A549 (cell line): ENCODE results near the gene HES3. TPM values are rescaled to one million over a fixed set of nuclear protein-coding genes. Genes with fewer than 3 reads are reported as not detected.

Source experiments
- ATAC-seq, 2 experiments: fragments of 200-7000 bp in 1 of 2; fragments of >200 bp in 1 of 2; cut with Nextera tagmentation in 1 of 2; cut with Tn5 transposase in 1 of 2; 3 replicates each; pipeline versions ENCODE4 v1.8.0 to v1.9.1; 2018 to 2020; ENCODE audit warnings: mild to moderate bottlenecking in 1 of 2, moderate library complexity in 1 of 2
- CTCF ChIA-PET: fragments of 300-600 bp; sonication (Branson Sonifier 250); formaldehyde crosslinking; extraction: SDS; loops from one replicate; lab custom pipeline; 2021; ENCODE audit warnings: antibody characterized with exemption, inconsistent platforms; lab: Yijun Ruan, JAX
- POLR2A ChIA-PET: fragments of 350-600 bp; formaldehyde crosslinking; extraction: SDS; loops from one replicate; lab custom pipeline; 2021; ENCODE audit warnings: antibody characterized with exemption, inconsistent platforms; lab: Yijun Ruan, JAX
- DNase-seq, 2 experiments: peaks; one replicate each; pipeline versions ENCODE4 v3.0.0 to v3.0.0-alpha.2; 2011 to 2016; ENCODE audit warnings: low read depth in 1 of 2, low spot score in 1 of 2
- FAIRE-seq: peaks from 2 replicates; lab custom pipeline; 2011; peaks lifted over from hg19 to GRCh38; lab: Jason Lieb, UNC
- H3K27ac ChIP-seq, 2 experiments: fragments of >200 bp; sonication (Bioruptor Twin); formaldehyde crosslinking; 3 replicates each; pipeline ENCODE4 v1.5.1; 2016 to 2017
- H3K4me1 ChIP-seq: fragments of >200 bp; sonication (Bioruptor Twin); formaldehyde crosslinking; 3 replicates; pipeline ENCODE4 v1.6.1; 2016
- H3K4me2 ChIP-seq: fragments of >200 bp; sonication (Bioruptor Twin); formaldehyde crosslinking; 3 replicates; pipeline ENCODE4 v1.6.1; 2016
- H3K4me3 ChIP-seq: fragments of >200 bp; sonication (Bioruptor Twin); formaldehyde crosslinking; 3 replicates; pipeline ENCODE4 v1.5.1; 2016
- H3K9me3 ChIP-seq: fragments of >200 bp; sonication (Bioruptor Twin); formaldehyde crosslinking; 3 replicates; pipeline ENCODE4 v1.6.1; 2016
- CBX2 ChIP-seq: fragments of 200-600 bp; sonication (generic); IDR thresholded peaks from 2 replicates; pipeline ENCODE4 v1.6.1; 2016; ENCODE audit warnings: low read depth, mild to moderate bottlenecking, borderline replicate concordance
- CBX8 ChIP-seq: fragments of 200-600 bp; sonication (generic); IDR thresholded peaks from 2 replicates; pipeline ENCODE4 v1.6.1; 2016
- CEBPB ChIP-seq, 2 experiments: fragments of >200 bp in 1 of 2; sonication (Bioruptor Twin) in 1 of 2; formaldehyde crosslinking in 1 of 2; IDR thresholded peaks; 2 replicates each; pipeline ENCODE4 v1.6.1; 2012 to 2016
- CHD2 ChIP-seq: fragments of 150-350 bp; IDR thresholded peaks from 2 replicates; pipeline ENCODE4 v1.6.1; 2014; ENCODE audit warnings: low read length; ENCODE audit not compliant: partially characterized antibody
- CHD4 ChIP-seq: fragments of 200-600 bp; sonication (generic); IDR thresholded peaks from 2 replicates; pipeline ENCODE4 v1.6.1; 2016; ENCODE audit warnings: antibody characterized with exemption, mild to moderate bottlenecking, borderline replicate concordance
- EHF ChIP-seq: fragments of 250-450 bp; sonication (Bioruptor Pico); IDR thresholded peaks from 2 replicates; pipeline ENCODE4 v1.5.0; 2020; ENCODE audit warnings: mild to moderate bottlenecking
- EHMT2 ChIP-seq: fragments of 200-600 bp; sonication (generic); IDR thresholded peaks from 2 replicates; pipeline ENCODE4 v1.6.1; 2016; ENCODE audit warnings: antibody characterized with exemption, low read depth, mild to moderate bottlenecking, moderate library complexity
- EP300 ChIP-seq, 2 experiments: fragments of >200 bp; sonication (Bioruptor Twin); formaldehyde crosslinking; IDR thresholded peaks; 2 replicates in 1 of 2; 3 replicates in 1 of 2; pipeline ENCODE4 v1.6.1; 2016 to 2017
- ESRRA ChIP-seq: fragments of 150-350 bp; IDR thresholded peaks from 2 replicates; pipeline ENCODE4 v1.6.1; 2014; ENCODE audit warnings: mild to moderate bottlenecking, low read length, borderline replicate concordance
- FOSL2 ChIP-seq, 2 experiments: fragments of 450-650 bp in 1 of 2; fragments of >200 bp in 1 of 2; sonication (Bioruptor Twin) in 1 of 2; formaldehyde crosslinking; IDR thresholded peaks; 2 replicates each; pipeline versions ENCODE4 v1.5.0 to v1.6.1; 2016 to 2020; ENCODE audit warnings: mild to moderate bottlenecking in 1 of 2, moderate library complexity in 1 of 2
- HEYL ChIP-seq: fragments of 250-450 bp; sonication (Bioruptor Pico); IDR thresholded peaks from 2 replicates; pipeline ENCODE4 v1.8.0; 2021; ENCODE audit warnings: mild to moderate bottlenecking, moderate library complexity
- KDM5A ChIP-seq: fragments of 200-600 bp; sonication (generic); IDR thresholded peaks from 2 replicates; pipeline ENCODE4 v1.6.1; 2016; ENCODE audit warnings: antibody characterized with exemption, mild to moderate bottlenecking
- MAZ ChIP-seq: fragments of 150-350 bp; IDR thresholded peaks from 2 replicates; pipeline ENCODE4 v1.6.1; 2014; ENCODE audit warnings: antibody characterized with exemption, low read depth, low read length, borderline replicate concordance
- MYC ChIP-seq: IDR thresholded peaks from 2 replicates; pipeline ENCODE4 v1.6.1; 2012; ENCODE audit warnings: mild to moderate bottlenecking, inconsistent platforms, low read length, improper control_type of control experiment, borderline replicate concordance
- NPAS2 ChIP-seq: fragments of 250-450 bp; sonication (Bioruptor Pico); IDR thresholded peaks from 2 replicates; pipeline ENCODE4 v1.8.0; 2022; ENCODE audit warnings: mild to moderate bottlenecking, moderate library complexity, borderline replicate concordance
- POLR2A ChIP-seq: IDR thresholded peaks from 2 replicates; pipeline ENCODE4 v1.6.1; 2012; ENCODE audit warnings: mild to moderate bottlenecking, low read length
- RAD21 ChIP-seq, 2 experiments: fragments of >200 bp in 1 of 2; sonication (Bioruptor Twin) in 1 of 2; formaldehyde crosslinking in 1 of 2; IDR thresholded peaks in 1 of 2; conservative IDR thresholded peaks in 1 of 2; 2 replicates in 1 of 2; 3 replicates in 1 of 2; pipeline ENCODE4 v1.6.1; 2012 to 2018; ENCODE audit warnings: inconsistent platforms in 1 of 2
- RARB ChIP-seq: fragments of 250-450 bp; sonication (Bioruptor Pico); IDR thresholded peaks from 2 replicates; pipeline ENCODE4 v1.8.0; 2021; ENCODE audit warnings: mild to moderate bottlenecking, moderate library complexity
- RFX5 ChIP-seq: fragments of 450-650 bp; IDR thresholded peaks from 2 replicates; pipeline ENCODE4 v1.7.1; 2014; ENCODE audit warnings: antibody characterized with exemption, mild to moderate bottlenecking, moderate library complexity
- TP53 ChIP-seq: fragments of 250-450 bp; sonication (Bioruptor Pico); IDR thresholded peaks from 2 replicates; pipeline ENCODE4 v1.5.0; 2021; ENCODE audit warnings: mild to moderate bottlenecking, moderate library complexity
- ZNF302 ChIP-seq: fragments of 250-450 bp; sonication (Bioruptor Pico); IDR thresholded peaks from 2 replicates; pipeline ENCODE4 v1.9.0; 2021; ENCODE audit warnings: inconsistent platforms, mild to moderate bottlenecking, moderate library complexity
- ZSCAN20 ChIP-seq: fragments of 250-450 bp; sonication (Bioruptor Pico); IDR thresholded peaks from 2 replicates; pipeline ENCODE4 v1.8.0; 2022; ENCODE audit warnings: mild to moderate bottlenecking, moderate library complexity
- WGBS: methylation state at CpG from one replicate; pipeline ENCODE4 v1.1.6; 2017; ENCODE audit errors: missing lambda C conversion rate; 5-methylcytosine and 5-hydroxymethylcytosine counted together
- polyA plus RNA-seq, 4 experiments: library from polyadenylated mRNA; depleted of rRNA in 3 of 4; stranded (reverse); fragments of >200 nt; fragmentation: RNase III in 1 of 4; extraction: RNeasy Plus Mini Kit Qiagen cat#74134 plus additional on column Dnase treatment in 1 of 4; gene quantifications; 2 replicates in 3 of 4; 3 replicates in 1 of 4; pipeline ENCODE4 v1.2.3, GENCODE V29; 2011 to 2017
- TF ChIP-seq, protein P1 (sequence below): fragments of 250-450 bp; sonication (Bioruptor Pico); IDR thresholded peaks from 2 replicates; pipeline ENCODE4 v1.5.0; 2020; ENCODE audit warnings: low read depth, mild to moderate bottlenecking, moderate library complexity
- TF ChIP-seq, protein P2 (sequence below): IDR thresholded peaks from 2 replicates; pipeline ENCODE4 v1.6.1; 2012
- TF ChIP-seq, protein P3 (sequence below): fragments of 150-350 bp; IDR thresholded peaks from 2 replicates; pipeline ENCODE4 v1.6.1; 2014; ENCODE audit warnings: low read depth, mild to moderate bottlenecking, low read length
- TF ChIP-seq, protein P4 (sequence below): fragments of >200 bp; sonication (Bioruptor Twin); formaldehyde crosslinking; IDR thresholded peaks from 3 replicates; pipeline ENCODE4 v1.6.1; 2016
- TF ChIP-seq, protein P5 (sequence below): fragments of 250-450 bp; sonication (Bioruptor Pico); IDR thresholded peaks from 2 replicates; pipeline ENCODE4 v1.5.0; 2021; ENCODE audit warnings: mild to moderate bottlenecking, moderate library complexity, borderline replicate concordance
- TF ChIP-seq, protein P6 (sequence below): fragments of >200 bp; sonication (Bioruptor Twin); formaldehyde crosslinking; IDR thresholded peaks from 3 replicates; pipeline ENCODE4 v1.5.1; 2016
- TF ChIP-seq, protein P7 (sequence below): fragments of >200 bp; sonication (Bioruptor Twin); formaldehyde crosslinking; IDR thresholded peaks from 2 replicates; pipeline ENCODE4 v1.6.1; 2016

The HES3 gene
- polyA plus RNA-seq, 2 of the 4 experiments (the other 2 are of a cell fraction): not detected

DNA sequence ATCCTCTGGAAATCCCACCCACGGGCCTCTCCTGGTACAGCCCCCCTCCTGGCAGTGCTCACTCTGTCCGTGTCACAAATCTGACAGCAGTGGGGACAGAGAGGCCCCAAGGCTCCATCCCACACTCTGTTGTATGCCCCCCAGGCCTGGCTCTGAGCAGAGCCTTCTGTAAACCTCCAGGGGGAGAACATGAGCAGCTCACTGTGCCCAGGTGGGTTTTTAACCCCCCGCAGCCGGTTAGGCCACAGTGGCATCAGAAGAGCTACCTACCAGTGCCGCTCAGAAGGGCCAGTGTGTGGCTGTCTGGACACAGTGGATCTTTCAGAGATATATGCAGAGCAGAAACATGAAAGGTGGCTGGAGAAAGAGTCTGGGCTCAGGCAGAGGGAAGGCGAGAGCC is 28.9 kb downstream of the HES3 start (continued):
- no peak for TF ChIP-seq ESRRA

DNA sequence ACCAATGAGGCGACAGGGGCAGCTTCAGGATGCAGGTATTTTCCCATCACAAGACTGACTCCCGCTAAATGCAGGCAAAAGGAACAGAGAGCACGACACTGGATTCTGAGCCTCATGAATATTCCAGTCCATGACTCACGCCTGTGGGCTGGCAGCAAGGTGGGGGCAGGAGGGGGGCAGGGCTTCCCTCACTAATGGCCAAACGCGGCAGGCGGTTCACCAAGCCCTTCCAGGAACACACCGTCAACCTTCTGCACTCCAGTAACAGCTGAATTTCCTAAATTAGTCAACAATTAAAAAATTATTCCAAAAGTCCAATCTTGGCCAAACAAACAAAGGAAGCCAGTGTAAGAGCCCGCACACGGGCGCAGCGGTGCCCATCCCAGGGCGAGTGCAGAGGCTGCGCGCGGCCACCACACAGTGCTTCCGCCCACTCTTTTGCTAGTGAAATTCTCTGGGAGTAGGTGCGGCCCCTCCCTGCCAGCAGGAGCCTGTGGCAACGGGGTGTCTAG is 29.5 kb downstream of the HES3 start:
- no peaks in the 10 kb centered on the region for H3K9me3 ChIP-seq
- ChIA-PET CTCF (interaction anchor here (0.6 to 1.2 kb wide), 3 partner anchors 26 to 74 kb away, joined by 3 to 4 read pairs (median 3); no protein-coding TSS in a partner anchor), POLR2A (no interaction called here)
- no peak overlapping the region for H3K27ac ChIP-seq
- H3K4me3 ChIP-seq: no peak overlapping the region
- 84% methylated on average over 19 of the region's 19 CpGs for WGBS
- 0 out of 6 replicates have a peak, but pooled peaks of 1 of the 2 experiments have one; percentile 12 for ATAC-seq
- no peak overlapping the region for H3K4me2 ChIP-seq
- peaks cover 6% of the 10 kb centered on the region; the same call in 1 of the 3 replicates for H3K4me1 ChIP-seq
- no peak for DNase-seq
- TF ChIP-seq FOSL2 (IDR thresholded peaks at IDR 0.05) (no peak), FOSL2 (CRISPR knock-in tag; IDR thresholded peaks at IDR 0.05) (no peak), CBX2 (no peak), HEYL (CRISPR knock-in tag) (no peak), MAZ (no peak), CHD2 (no peak), NPAS2 (CRISPR knock-in tag) (no peak), KDM5A (no peak), RFX5 (no peak), EHMT2 (no peak), TP53 (CRISPR knock-in tag) (no peak), EP300 (IDR thresholded peaks at IDR 0.05) (no peak), CHD4 (no peak), CEBPB (IDR thresholded peaks at IDR 0.05) (no peak), MYC (no peak), RARB (CRISPR knock-in tag) (no peak), EHF (CRISPR knock-in tag) (no peak)
- TF ChIP-seq, protein P1, sequence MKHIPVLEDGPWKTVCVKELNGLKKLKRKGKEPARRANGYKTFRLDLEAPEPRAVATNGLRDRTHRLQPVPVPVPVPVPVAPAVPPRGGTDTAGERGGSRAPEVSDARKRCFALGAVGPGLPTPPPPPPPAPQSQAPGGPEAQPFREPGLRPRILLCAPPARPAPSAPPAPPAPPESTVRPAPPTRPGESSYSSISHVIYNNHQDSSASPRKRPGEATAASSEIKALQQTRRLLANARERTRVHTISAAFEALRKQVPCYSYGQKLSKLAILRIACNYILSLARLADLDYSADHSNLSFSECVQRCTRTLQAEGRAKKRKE (CRISPR knock-in tag): no peak
- TF ChIP-seq, protein P2, sequence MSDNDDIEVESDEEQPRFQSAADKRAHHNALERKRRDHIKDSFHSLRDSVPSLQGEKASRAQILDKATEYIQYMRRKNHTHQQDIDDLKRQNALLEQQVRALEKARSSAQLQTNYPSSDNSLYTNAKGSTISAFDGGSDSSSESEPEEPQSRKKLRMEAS: no peak
- TF ChIP-seq, protein P3, sequence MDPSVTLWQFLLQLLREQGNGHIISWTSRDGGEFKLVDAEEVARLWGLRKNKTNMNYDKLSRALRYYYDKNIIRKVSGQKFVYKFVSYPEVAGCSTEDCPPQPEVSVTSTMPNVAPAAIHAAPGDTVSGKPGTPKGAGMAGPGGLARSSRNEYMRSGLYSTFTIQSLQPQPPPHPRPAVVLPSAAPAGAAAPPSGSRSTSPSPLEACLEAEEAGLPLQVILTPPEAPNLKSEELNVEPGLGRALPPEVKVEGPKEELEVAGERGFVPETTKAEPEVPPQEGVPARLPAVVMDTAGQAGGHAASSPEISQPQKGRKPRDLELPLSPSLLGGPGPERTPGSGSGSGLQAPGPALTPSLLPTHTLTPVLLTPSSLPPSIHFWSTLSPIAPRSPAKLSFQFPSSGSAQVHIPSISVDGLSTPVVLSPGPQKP: no peak
- TF ChIP-seq, protein P4, sequence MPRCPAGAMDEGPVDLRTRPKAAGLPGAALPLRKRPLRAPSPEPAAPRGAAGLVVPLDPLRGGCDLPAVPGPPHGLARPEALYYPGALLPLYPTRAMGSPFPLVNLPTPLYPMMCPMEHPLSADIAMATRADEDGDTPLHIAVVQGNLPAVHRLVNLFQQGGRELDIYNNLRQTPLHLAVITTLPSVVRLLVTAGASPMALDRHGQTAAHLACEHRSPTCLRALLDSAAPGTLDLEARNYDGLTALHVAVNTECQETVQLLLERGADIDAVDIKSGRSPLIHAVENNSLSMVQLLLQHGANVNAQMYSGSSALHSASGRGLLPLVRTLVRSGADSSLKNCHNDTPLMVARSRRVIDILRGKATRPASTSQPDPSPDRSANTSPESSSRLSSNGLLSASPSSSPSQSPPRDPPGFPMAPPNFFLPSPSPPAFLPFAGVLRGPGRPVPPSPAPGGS: no peak
- FAIRE-seq: no peak

DNA sequence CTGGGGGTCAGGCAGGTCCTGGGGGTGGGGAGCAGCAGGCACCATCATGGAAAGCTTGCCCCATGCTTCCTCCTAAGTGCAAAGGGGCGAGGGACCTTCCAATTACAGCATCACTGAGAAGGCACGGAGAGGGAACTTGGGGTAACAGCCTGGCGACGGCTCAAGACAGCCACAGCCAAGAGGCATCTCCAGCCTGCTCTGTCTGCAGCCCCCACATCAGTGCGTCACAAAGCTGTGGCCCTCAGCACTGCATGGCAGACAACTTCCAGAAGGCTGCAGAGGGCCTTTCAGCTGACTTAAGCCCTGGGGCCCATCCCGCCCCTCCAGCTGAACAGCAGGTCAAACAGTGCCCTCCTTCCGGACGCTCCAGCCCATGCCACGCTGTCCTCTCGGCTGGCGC is 30.1 kb downstream of the HES3 start:
- peaks cover 6% of the 10 kb centered on the region; the same call in 1 of the 3 replicates for H3K4me1 ChIP-seq
- FAIRE-seq: no peak
- WGBS: 96% methylated on average over 6 of the region's 11 CpGs
- ATAC-seq: no peak
- H3K9me3 ChIP-seq: no peaks in the 10 kb centered on the region
- H3K4me2 ChIP-seq: no peak overlapping the region
- H3K27ac ChIP-seq: no peak overlapping the region
- ChIA-PET CTCF (interaction anchor here (1.2 to 2.2 kb wide), 2 partner anchors 27 to 73 kb away, joined by 3 to 7 read pairs; no protein-coding TSS in a partner anchor), POLR2A (no interaction called here)
- no peak overlapping the region for H3K4me3 ChIP-seq
- no peak for DNase-seq
- TF ChIP-seq, protein P5, sequence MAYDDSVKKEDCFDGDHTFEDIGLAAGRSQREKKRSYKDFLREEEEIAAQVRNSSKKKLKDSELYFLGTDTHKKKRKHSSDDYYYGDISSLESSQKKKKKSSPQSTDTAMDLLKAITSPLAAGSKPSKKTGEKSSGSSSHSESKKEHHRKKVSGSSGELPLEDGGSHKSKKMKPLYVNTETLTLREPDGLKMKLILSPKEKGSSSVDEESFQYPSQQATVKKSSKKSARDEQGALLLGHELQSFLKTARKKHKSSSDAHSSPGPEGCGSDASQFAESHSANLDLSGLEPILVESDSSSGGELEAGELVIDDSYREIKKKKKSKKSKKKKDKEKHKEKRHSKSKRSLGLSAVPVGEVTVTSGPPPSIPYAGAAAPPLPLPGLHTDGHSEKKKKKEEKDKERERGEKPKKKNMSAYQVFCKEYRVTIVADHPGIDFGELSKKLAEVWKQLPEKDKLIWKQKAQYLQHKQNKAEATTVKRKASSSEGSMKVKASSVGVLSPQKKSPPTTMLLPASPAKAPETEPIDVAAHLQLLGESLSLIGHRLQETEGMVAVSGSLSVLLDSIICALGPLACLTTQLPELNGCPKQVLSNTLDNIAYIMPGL: no peak
- TF ChIP-seq, protein P6, sequence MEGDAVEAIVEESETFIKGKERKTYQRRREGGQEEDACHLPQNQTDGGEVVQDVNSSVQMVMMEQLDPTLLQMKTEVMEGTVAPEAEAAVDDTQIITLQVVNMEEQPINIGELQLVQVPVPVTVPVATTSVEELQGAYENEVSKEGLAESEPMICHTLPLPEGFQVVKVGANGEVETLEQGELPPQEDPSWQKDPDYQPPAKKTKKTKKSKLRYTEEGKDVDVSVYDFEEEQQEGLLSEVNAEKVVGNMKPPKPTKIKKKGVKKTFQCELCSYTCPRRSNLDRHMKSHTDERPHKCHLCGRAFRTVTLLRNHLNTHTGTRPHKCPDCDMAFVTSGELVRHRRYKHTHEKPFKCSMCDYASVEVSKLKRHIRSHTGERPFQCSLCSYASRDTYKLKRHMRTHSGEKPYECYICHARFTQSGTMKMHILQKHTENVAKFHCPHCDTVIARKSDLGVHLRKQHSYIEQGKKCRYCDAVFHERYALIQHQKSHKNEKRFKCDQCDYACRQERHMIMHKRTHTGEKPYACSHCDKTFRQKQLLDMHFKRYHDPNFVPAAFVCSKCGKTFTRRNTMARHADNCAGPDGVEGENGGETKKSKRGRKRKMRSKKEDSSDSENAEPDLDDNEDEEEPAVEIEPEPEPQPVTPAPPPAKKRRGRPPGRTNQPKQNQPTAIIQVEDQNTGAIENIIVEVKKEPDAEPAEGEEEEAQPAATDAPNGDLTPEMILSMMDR: no peak
- no peak for TF ChIP-seq CBX8
- TF ChIP-seq, protein P7, sequence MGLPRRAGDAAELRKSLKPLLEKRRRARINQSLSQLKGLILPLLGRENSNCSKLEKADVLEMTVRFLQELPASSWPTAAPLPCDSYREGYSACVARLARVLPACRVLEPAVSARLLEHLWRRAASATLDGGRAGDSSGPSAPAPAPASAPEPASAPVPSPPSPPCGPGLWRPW: no peak
- no peak for TF ChIP-seq ZSCAN20 (CRISPR knock-in tag)
- TF ChIP-seq ZNF302 (CRISPR knock-in tag): no peak
- TF ChIP-seq NPAS2 (CRISPR knock-in tag): no peak
- TF ChIP-seq RFX5: no peak
- no peak for TF ChIP-seq POLR2A
- TF ChIP-seq RAD21 (conservative IDR thresholded peaks at IDR 0.05 in 1 of 2, IDR thresholded peaks at IDR 0.05 in 1 of 2): no peak
- TF ChIP-seq EHF (CRISPR knock-in tag): no peak
